Fibroblast of peridontal ligament (primary cell): Measurements from ENCODE around the gene ITIH3.

Experiments
- DNase-seq: peaks from one replicate; pipeline ENCODE4 v3.0.0-alpha.2; 2010; ENCODE audit errors: extremely low read depth

ITIH3 gene

GRCh38 chr3:52795298-52795900 lies 803 bp downstream of the ITIH3 start:
- DNase-seq, result no peak

- DNase-seq, result no peak
Measured at GRCh38 chr3:52796411-52796810, 1.8 kb downstream of the ITIH3 start.

GRCh38 chr3:52798376-52798977 lies 3.9 kb downstream of the ITIH3 start:
- no peak for DNase-seq

- DNase-seq, result no peak
Measured at GRCh38 chr3:52798978-52799476, 4.4 kb downstream of the ITIH3 start.

- peak; percentile 11 for DNase-seq
Measured at GRCh38 chr3:52800079-52800478, 5.5 kb downstream of the ITIH3 start.

- DNase-seq, result peak; percentile 1
Measured at GRCh38 chr3:52801839-52802238, 7.2 kb downstream of the ITIH3 start.

GRCh38 chr3:52805270-52806039 lies 10.9 kb downstream of the ITIH3 start:
- DNase-seq, result no peak

GRCh38 chr3:52809149-52809548 lies 14.6 kb downstream of the ITIH3 start:
- no peak for DNase-seq

GRCh38 chr3:52809662-52810377 lies 15.2 kb downstream of the ITIH3 start:
- DNase-seq, result no peak

- DNase-seq, result no peak
Measured at GRCh38 chr3:52810923-52811322, 16.3 kb downstream of the ITIH3 start.

- no peak for DNase-seq
Measured at GRCh38 chr3:52811452-52812011, 16.9 kb downstream of the ITIH3 start.

- DNase-seq, result no peak
Measured at GRCh38 chr3:52813810-52814209, 19.2 kb downstream of the ITIH3 start.

- no peak for DNase-seq
Measured at GRCh38 chr3:52816199-52816598, 21.6 kb downstream of the ITIH3 start.

GRCh38 chr3:52816654-52817053 lies 22.1 kb downstream of the ITIH3 start:
- no peak for DNase-seq

- no peak for DNase-seq
Measured at GRCh38 chr3:52817221-52817620, 22.6 kb downstream of the ITIH3 start.

- no peak for DNase-seq
Measured at GRCh38 chr3:52817860-52818259, 23.3 kb downstream of the ITIH3 start.

GRCh38 chr3:52819936-52820335 lies 25.3 kb downstream of the ITIH3 start:
- DNase-seq, result no peak

- DNase-seq, result no peak
Measured at GRCh38 chr3:52820736-52821135, 26.1 kb downstream of the ITIH3 start.

- DNase-seq, result no peak
Measured at GRCh38 chr3:52822363-52822762, 27.8 kb downstream of the ITIH3 start.

- no peak for DNase-seq
Measured at GRCh38 chr3:52824037-52824436, 29.4 kb downstream of the ITIH3 start.

- DNase-seq, result no peak
Measured at GRCh38 chr3:52827441-52827840, 32.8 kb downstream of the ITIH3 start.

GRCh38 chr3:52827866-52828376 lies 33.3 kb downstream of the ITIH3 start:
- DNase-seq, result no peak
